Liver (tissue), 2 donors: ENCODE data around the gene SH3PXD2B.
"Not testable (repeated sequence)": the region's sequence is repeated elsewhere in the genome, so short reads cannot be mapped to it uniquely, and the experiment has no call there.

ENCODE experiments used
- JUND ChIP-seq, 2 donors: IDR thresholded peaks; 2 replicates each; pipeline ENCODE4 v1.6.1; 2016; ENCODE audit warnings: antibody characterized with exemption in 2 of 2
- TAF1 ChIP-seq: conservative IDR thresholded peaks from 2 replicates; pipeline ENCODE4 v1.6.1; 2016; ENCODE audit warnings: antibody characterized with exemption, mild to moderate bottlenecking
- donor health status: healthy.

- TF ChIP-seq TAF1; JUND (IDR thresholded peaks at IDR 0.05): not testable (repeated sequence)
Observed at GRCh38 chr5:172352526-172352925, 101.8 kb downstream of the SH3PXD2B start.
